GM19468 (cell line): Measurements from ENCODE around the gene CT45A3.
A peak's percentile ranks its signal among the peaks of the same experiment; 100 is the strongest.
"Not testable (repeated sequence)": the region's sequence is repeated elsewhere in the genome, so short reads cannot be mapped to it uniquely, and the experiment has no call there.

Experiments
- ATAC-seq: cut with Tn5 transposase; IDR thresholded peaks from one replicate; pipeline ENCODE4 v1.9.1; 2021; ENCODE audit warnings: mild to moderate bottlenecking, moderate library complexity, moderate number of reproducible peaks; ENCODE audit not compliant: unreplicated experiment; ENCODE audit errors: extremely low read depth

CT45A3 gene, protein sequence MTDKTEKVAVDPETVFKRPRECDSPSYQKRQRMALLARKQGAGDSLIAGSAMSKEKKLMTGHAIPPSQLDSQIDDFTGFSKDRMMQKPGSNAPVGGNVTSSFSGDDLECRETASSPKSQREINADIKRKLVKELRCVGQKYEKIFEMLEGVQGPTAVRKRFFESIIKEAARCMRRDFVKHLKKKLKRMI

DNA sequence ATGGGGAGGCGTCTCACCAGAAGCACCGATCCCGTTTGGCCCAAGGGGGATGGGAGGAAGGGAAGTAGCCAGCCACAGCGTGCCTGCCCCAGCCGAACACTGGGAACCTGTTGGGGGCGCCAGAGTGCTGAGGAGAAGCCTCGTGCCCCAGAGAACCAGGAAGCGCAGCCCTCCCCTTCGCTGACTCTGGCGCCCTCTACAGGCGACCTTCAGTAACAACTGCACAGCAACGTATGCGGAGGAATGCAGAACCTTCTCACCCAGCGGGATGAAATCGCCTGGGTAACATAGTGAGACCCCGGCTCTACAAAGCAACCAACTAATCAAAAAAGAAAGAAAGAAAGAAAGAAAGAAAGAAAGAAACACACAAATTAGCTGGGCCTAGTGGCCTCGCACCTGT is at the start of gene CT45A3:
CT45A3 (minus strand) TSS at position 101 of the 400 bp plus-strand sequence. CDS start 3,747 bp downstream, outside the sequence.
- not testable (repeated sequence) for ATAC-seq

DNA sequence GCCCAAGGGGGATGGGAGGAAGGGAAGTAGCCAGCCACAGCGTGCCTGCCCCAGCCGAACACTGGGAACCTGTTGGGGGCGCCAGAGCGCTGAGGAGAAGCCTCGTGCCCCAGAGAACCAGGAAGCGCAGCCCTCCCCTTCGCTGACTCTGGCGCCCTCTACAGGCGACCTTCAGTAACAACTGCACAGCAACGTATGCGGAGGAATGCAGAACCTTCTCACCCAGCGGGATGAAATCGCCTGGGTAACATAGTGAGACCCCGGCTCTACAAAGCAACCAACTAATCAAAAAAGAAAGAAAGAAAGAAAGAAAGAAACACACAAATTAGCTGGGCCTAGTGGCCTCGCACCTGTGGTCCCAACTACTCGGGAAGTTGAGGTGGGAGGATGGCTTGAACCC is 34.7 kb upstream of the CT45A3 start, which contains the start of gene CT45A6:
CT45A6 (minus strand) TSS at position 101 of the 400 bp plus-strand sequence. CDS start 3,794 bp downstream, outside the sequence.
- ATAC-seq = not testable (repeated sequence)

DNA sequence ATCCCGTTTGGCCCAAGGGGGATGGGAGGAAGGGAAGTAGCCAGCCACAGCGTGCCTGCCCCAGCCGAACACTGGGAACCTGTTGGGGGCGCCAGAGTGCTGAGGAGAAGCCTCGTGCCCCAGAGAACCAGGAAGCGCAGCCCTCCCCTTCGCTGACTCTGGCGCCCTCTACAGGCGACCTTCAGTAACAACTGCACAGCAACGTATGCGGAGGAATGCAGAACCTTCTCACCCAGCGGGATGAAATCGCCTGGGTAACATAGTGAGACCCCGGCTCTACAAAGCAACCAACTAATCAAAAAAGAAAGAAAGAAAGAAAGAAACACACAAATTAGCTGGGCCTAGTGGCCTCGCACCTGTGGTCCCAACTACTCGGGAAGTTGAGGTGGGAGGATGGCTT is 17.4 kb upstream of the CT45A3 start, which contains the start of gene CT45A5:
CT45A5 (minus strand) TSS at position 101 of the 400 bp plus-strand sequence. CDS start 3,774 bp downstream, outside the sequence.
- ATAC-seq = not testable (repeated sequence)

DNA sequence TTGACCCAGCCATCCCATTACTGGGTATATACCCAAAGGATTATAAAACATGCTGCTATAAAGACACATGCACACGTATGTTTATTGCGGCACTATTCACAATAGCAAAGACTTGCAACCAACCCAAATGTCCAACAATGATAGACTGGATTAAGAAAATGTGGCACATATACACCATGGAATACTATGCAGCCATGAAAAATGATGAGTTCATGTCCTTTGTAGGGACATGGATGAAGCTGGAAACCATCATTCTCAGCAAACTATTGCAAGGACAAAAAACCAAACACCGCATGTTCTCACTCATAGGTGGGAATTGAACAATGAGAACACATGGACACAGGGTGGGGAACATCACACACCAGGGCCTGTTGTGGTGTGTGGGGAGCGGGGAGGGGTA is 23.3 kb downstream of the CT45A3 start:
- not testable (repeated sequence) for ATAC-seq

DNA sequence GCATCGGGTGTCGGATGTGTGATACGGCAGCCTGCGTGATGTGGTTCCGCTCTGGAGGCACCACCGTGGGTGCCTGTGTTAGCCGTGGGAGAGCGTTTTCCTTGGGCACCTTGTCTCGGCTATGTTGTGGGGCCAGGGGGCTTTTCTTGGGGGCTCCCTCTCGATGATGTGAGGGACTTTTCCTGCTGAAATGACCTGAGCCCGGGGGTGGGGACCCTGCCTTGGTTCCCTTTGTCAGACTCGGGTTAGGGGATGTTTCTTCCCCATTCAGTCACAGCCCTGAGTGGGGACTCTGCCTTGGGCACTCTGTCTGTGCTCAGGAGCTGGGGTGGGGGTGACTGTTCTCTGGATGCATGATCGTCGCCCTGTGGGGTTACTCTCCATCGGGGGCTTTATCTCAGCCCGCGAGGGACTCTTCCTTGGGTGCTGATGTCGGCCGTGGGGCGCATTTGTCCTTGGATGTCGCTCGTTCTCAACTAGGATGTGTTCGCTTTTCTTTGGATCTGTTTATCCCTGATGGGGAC is 26.7 kb downstream of the CT45A3 start:
- ATAC-seq = no peak

DNA sequence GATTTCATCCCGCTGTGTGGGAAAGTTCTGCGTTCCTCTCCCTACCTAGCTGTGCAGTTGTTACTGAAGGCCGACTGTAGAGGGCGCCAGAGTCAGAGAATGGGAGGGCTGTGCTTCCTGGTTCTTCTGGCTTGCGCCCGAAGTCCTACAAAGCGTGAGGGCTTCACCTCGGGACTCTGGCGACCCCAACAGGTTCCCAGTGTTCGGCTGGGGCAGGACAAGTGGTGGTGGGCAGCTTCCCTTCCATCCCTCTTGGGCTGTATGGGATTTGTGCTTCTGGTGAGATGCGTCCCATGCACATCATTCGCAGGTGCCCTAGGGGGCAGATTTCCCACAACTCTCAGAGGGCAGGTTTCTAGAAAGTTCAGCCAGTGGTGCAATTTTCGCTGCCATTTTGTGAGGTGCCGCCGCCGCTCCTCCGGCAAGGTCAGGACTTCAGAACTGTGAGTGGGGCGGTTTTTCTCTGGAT is 27.3 kb downstream of the CT45A3 start:
- ATAC-seq = peak; percentile 35

DNA sequence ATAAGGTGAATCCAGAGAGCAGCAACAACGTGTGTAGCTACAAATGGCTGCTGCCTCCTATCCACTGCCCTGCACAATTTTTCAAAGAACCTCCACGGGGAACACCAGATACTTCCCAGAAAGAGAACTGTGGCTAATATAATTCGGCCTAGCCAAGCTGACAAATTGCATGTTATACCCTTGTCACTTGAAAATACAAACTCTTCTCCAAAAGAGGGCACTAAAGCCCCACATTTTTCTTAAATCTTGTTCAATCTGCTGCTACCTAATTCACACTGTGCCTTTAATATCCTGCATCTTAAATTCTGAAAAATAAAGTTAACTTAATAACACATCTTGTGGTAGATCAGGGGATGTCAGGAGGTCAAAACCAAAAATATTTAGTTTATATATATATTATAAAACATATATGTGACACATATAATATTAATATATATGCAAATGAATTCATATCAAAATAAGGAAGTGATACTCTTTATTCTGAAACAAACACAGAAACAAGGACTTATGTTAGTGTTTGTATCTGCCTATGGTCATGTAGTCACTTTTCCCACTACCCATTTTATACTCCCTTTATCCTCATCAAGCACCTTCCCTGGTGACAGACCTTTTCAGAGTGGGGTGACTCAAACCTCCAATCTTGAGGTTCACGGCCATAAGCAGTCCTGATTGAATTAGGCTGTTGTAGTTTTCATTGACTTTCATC is 30.5 kb downstream of the CT45A3 start:
- ATAC-seq = no peak

DNA sequence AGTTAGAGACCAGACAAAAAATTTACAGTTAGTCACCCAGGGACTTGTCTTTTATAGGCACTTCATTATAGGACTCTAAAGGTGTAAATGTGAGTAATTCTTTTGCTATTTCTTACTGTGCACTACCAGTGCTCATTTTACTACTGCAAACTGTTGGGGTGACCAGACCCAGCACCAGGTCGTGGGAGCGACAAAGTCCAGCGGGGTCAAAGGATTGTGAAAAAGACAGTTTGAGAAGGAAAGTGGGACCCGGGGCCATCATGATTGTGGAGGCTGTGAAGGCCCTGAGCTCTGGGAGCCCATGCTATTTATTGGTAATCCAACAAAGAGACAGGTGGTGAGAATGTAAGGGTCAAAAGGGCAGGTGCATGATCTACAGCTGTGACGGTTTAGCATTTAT is 33.3 kb downstream of the CT45A3 start:
- not testable (repeated sequence) for ATAC-seq

DNA sequence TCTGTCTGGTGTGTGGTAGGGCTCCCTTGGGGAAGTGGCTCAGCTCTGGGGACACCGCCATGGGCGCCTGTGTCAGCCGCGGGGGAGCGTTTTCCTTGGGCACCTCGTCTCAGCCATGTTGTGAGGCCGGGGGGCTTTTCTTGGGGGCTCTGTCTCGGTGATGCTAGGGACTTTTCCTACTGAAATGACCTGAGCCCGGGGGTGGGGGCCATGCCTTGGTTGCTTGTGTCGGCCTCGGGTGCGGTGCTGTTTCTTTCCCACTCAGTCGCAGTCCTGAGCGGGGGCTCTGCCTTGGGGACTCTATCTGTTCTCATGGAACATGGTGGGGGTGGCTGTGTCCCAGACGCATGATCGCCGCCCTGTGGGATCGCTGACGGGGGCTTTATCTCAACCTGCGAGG is 54.2 kb downstream of the CT45A3 start:
- ATAC-seq = no peak

DNA sequence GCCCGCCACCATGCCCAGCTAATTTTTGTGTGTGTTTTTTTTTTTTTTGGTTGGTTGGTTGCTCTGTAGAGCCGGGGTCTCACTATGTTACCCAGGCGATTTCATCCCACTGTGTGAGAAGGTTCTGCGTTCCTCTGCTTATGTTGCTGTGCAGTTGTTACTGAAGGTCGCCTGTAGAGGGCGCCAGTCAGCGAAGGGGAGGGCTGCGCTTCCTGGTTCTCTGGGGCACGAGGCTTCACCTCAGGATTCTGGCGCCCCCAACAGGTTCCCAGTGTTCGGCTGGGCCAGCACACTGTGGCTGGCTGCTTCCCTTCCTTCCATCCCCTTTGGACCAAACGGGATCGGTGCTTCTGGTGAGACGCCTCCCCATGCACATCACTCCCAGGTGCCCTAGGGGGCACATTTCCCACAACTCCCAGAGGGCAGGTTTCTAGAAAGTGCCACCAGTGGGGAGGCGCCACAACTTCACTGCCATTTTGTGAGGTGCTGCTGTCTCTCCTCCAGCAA is 54.8 kb downstream of the CT45A3 start, which contains the start of gene CT45A1:
CT45A1 (plus strand) TSS at position 457 of the 507 bp plus-strand sequence. CDS start 5,302 bp downstream, outside the sequence.
- ATAC-seq = not testable (repeated sequence)
